Hematopoietic multipotent progenitor cell (in vitro differentiated cells): ENCODE measurements around the gene FAM219B. TPM values are rescaled to one million over a fixed set of nuclear protein-coding genes. Genes with fewer than 3 reads are reported as not detected.

Experiments used
- DNase-seq, 3 donors: peaks; one replicate each; pipeline ENCODE4 v3.0.0-alpha.2; 2011 to 2015; ENCODE audit warnings: low read depth in 2 of 3, low spot score in 2 of 3
- total RNA-seq: library from RNA; depleted of rRNA; stranded (reverse); fragments of >200 nt; gene quantifications from one replicate; pipeline ENCODE4 v1.2.3, GENCODE V29; 2012

The FAM219B gene
- total RNA-seq, 1 donor = 58.4 TPM

- no peak for DNase-seq
Observed at GRCh38 chr15:74851960-74852359, 54.7 kb downstream of the FAM219B start.

- no peak for DNase-seq
Observed at GRCh38 chr15:74850393-74850792, 56.3 kb downstream of the FAM219B start.

Other genes with a start within 250 kb of the FAM219B start
- 19.4 TPM for gene EDC3, start 210.8 kb downstream of the FAM219B start, total RNA-seq
- 0.27 TPM for gene CYP1A1, start 181.3 kb downstream of the FAM219B start, total RNA-seq
- not detected for gene CYP1A2, start 158.0 kb downstream of the FAM219B start, total RNA-seq
- gene CSK, start 124.8 kb downstream of the FAM219B start, total RNA-seq = 118 TPM
- gene LMAN1L, start 94.0 kb downstream of the FAM219B start, total RNA-seq = 0.27 TPM
- not detected for gene CPLX3, start 80.2 kb downstream of the FAM219B start, total RNA-seq
- 69.7 TPM for gene ULK3, start 63.7 kb downstream of the FAM219B start, total RNA-seq
- gene SCAMP2, start 33.5 kb downstream of the FAM219B start, total RNA-seq = 67.6 TPM
- gene MPI, start 16.8 kb downstream of the FAM219B start, total RNA-seq = 77.3 TPM
- 47.9 TPM for gene COX5A, start 31.2 kb upstream of the FAM219B start, total RNA-seq
- gene RPP25, start 49.9 kb upstream of the FAM219B start, total RNA-seq = 3.2 TPM
- gene SCAMP5, start 88.7 kb upstream of the FAM219B start, total RNA-seq = 4.8 TPM
- gene PPCDC, start 116.7 kb upstream of the FAM219B start, total RNA-seq = 36.9 TPM